HepG2 (cell line): ENCODE data around the gene ELFN1. TPM values are rescaled to one million over a fixed set of nuclear protein-coding genes. Genes with fewer than 3 reads are reported as not detected.

ENCODE experiments used
- ATAC-seq: fragments of 200-7000 bp; cut with Tn5 transposase; 3 replicates; pipeline ENCODE4 v1.9.1; 2020; ENCODE audit warnings: mild to moderate bottlenecking, moderate library complexity
- BruUV-seq: library from RNA; stranded (reverse); fragments of 400-500 nt; replicated peaks from 2 replicates; lab custom pipeline; 2021; lab: Mats Ljungman, UMichigan
- CTCF ChIA-PET: fragments of 300-600 bp; formaldehyde crosslinking; extraction: SDS; loops from one replicate; lab custom pipeline; 2021; ENCODE audit warnings: low total read pairs, inconsistent platforms, low intra/inter-chr PET ratio; lab: Yijun Ruan, JAX
- POLR2A ChIA-PET: fragments of 350-600 bp; sonication (Branson Sonifier 250); formaldehyde crosslinking; loops from one replicate; lab custom pipeline; 2020; ENCODE audit warnings: antibody characterized with exemption, inconsistent platforms; lab: Yijun Ruan, JAX
- DNase-seq: peaks from one replicate; pipeline ENCODE4 v3.0.0-alpha.2; 2015; ENCODE audit warnings: low spot score
- FAIRE-seq: peaks from 3 replicates; lab custom pipeline; 2011; peaks lifted over from hg19 to GRCh38; lab: Jason Lieb, UNC
- H2AFZ ChIP-seq: one replicate; pipeline ENCODE4 v1.6.1; 2011; ENCODE audit warnings: low read length, inconsistent platforms
- H3K27ac ChIP-seq: fragments of 300-600 bp; 3 replicates; pipeline ENCODE4 v1.8.0; 2011; ENCODE audit warnings: mixed run types, mild to moderate bottlenecking, mixed read lengths, low read length, inconsistent platforms; ENCODE audit not compliant: insufficient read depth; ENCODE audit errors: extremely low read length
- H3K27me3 ChIP-seq, 2 experiments: fragments of 200-600 bp in 1 of 2; 2 replicates in 1 of 2; 3 replicates in 1 of 2; pipeline versions ENCODE4 v1.6.0 to v1.8.0; 2011; ENCODE audit warnings: low read length in 2 of 2, mild to moderate bottlenecking in 2 of 2, moderate library complexity in 2 of 2, inconsistent platforms in 1 of 2; ENCODE audit not compliant: insufficient read depth in 2 of 2, control insufficient read depth in 1 of 2
- H3K36me3 ChIP-seq, 2 experiments: fragments of 200-600 bp in 1 of 2; replicated peaks in 1 of 2; 2 replicates in 1 of 2; 3 replicates in 1 of 2; pipeline versions ENCODE4 v1.5.1 to v1.8.0; 2011; ENCODE audit warnings: low read length in 2 of 2, inconsistent platforms in 1 of 2; ENCODE audit not compliant: insufficient read depth in 2 of 2, control insufficient read depth in 1 of 2
- H3K4me1 ChIP-seq: 2 replicates; pipeline ENCODE4 v1.5.1; 2012; ENCODE audit warnings: low read length, inconsistent platforms; ENCODE audit not compliant: insufficient read depth
- H3K4me2 ChIP-seq: 2 replicates; pipeline ENCODE4 v1.6.0; 2011; ENCODE audit warnings: low read depth, low read length, inconsistent platforms
- H3K4me3 ChIP-seq, 3 experiments: fragments of 200-600 bp in 1 of 3; sonication (generic), shearing (Covaris generic) in 1 of 3; replicated peaks in 1 of 3; 2 replicates each; pipeline ENCODE4 v1.5.1; 2011 to 2016; ENCODE audit warnings: low read length in 3 of 3, inconsistent platforms in 2 of 3, low read depth in 2 of 3, mild to moderate bottlenecking in 2 of 3, control low read depth in 1 of 3, mixed read lengths in 1 of 3; ENCODE audit not compliant: insufficient read depth in 1 of 3
- H3K79me2 ChIP-seq: one replicate; pipeline ENCODE4 v1.6.1; 2011; ENCODE audit warnings: low read length, inconsistent platforms; ENCODE audit not compliant: insufficient read depth
- H3K9ac ChIP-seq: 2 replicates; pipeline ENCODE4 v1.6.0; 2011; ENCODE audit warnings: mild to moderate bottlenecking, low read depth, low read length, inconsistent platforms; ENCODE audit not compliant: insufficient read depth
- H3K9me3 ChIP-seq: 2 replicates; pipeline ENCODE4 v1.5.1; 2012; ENCODE audit warnings: mild to moderate bottlenecking, low read length
- H4K20me1 ChIP-seq: 2 replicates; pipeline ENCODE4 v1.6.0; 2011; ENCODE audit warnings: inconsistent platforms, mild to moderate bottlenecking, low read length, moderate library complexity; ENCODE audit not compliant: insufficient read depth
- ASH2L ChIP-seq: fragments of 300-600, 200-600 bp; sonication (generic); IDR thresholded peaks from 2 replicates; pipeline ENCODE4 v1.7.0; 2017; ENCODE audit warnings: low read depth, mild to moderate bottlenecking, moderate library complexity, mixed read lengths, low read length; ENCODE audit not compliant: insufficient read length
- CC2D1A ChIP-seq: sonication (generic); formaldehyde crosslinking; IDR thresholded peaks from 2 replicates; pipeline ENCODE4 v1.8.1; 2023; ENCODE audit warnings: mild to moderate bottlenecking, missing genetic modification reagents
- FOXK2 ChIP-seq: fragments of 450-650 bp; IDR thresholded peaks from 2 replicates; pipeline ENCODE4 v1.6.1; 2016
- NCOA2 ChIP-seq: sonication (generic); formaldehyde crosslinking; IDR thresholded peaks from 2 replicates; pipeline ENCODE4 v1.8.0; 2022; ENCODE audit warnings: inconsistent platforms
- SRSF9 ChIP-seq: fragments of 200-400 bp; formaldehyde crosslinking; IDR thresholded peaks from 2 replicates; pipeline ENCODE4 v1.6.1; 2018; ENCODE audit warnings: borderline replicate concordance, mild to moderate bottlenecking, low read depth, low read length; ENCODE audit not compliant: insufficient read depth, poor library complexity, severe bottlenecking
- TSC22D2 ChIP-seq: sonication (generic); formaldehyde crosslinking; IDR thresholded peaks from 2 replicates; pipeline ENCODE4 v1.5.1; 2020; ENCODE audit warnings: missing genetic modification reagents, mild to moderate bottlenecking, borderline replicate concordance
- WGBS: methylation state at CpG from one replicate; pipeline ENCODE4 v1.1.6; 2017; ENCODE audit warnings: low lambda C conversion rate; 5-methylcytosine and 5-hydroxymethylcytosine counted together
- in situ Hi-C: cut with HindIII; loops from 2 replicates; pipeline ENCODE4 v1.10.0; 2017; ENCODE audit warnings: low pct_unique_long_range_greater_than_20kb; ENCODE audit not compliant: extremely low pct_ligation_motif_present
- intact Hi-C: fragments of 100-400 bp; cut with micrococcal nuclease; formaldehyde crosslinking; loops from one replicate; pipeline ENCODE4 v1.10.0; 2022; ENCODE audit not compliant: unreplicated experiment
- polyA plus RNA-seq, 8 experiments: library from polyadenylated mRNA; depleted of rRNA in 3 of 8; stranded (reverse) in 7 of 8; unstranded in 1 of 8; fragments of >200 nt; fragmentation: Illumina TruSeq in 4 of 8; extraction: Trizol in 4 of 8; gene quantifications; 2 replicates each; pipeline versions ENCODE4 v1.2.1 to v1.2.3, GENCODE V29; 2011 to 2016; ENCODE audit warnings: low read depth in 4 of 8, missing spikeins in 1 of 8, mixed read lengths in 1 of 8; ENCODE audit not compliant: insufficient read depth in 1 of 8
- total RNA-seq, 5 experiments: library from RNA; depleted of rRNA; stranded (reverse); fragments of >200 nt; fragmentation: Illumina TruSeq; extraction: Trizol; gene quantifications; 2 replicates each; pipeline ENCODE4 v1.2.3, GENCODE V29; 2016; ENCODE audit warnings: low read depth in 1 of 5
- TF ChIP-seq, protein P1 (sequence below), 2 experiments: fragments of 450-650 bp in 1 of 2; sonication (generic) in 1 of 2; formaldehyde crosslinking; IDR thresholded peaks; 2 replicates each; pipeline versions ENCODE4 v1.5.0 to v1.8.0; 2020 to 2022; ENCODE audit warnings: mild to moderate bottlenecking in 1 of 2, missing genetic modification reagents in 1 of 2
- TF ChIP-seq, protein P2 (sequence below), 2 experiments: sonication (generic) in 1 of 2; formaldehyde crosslinking in 1 of 2; IDR thresholded peaks; 2 replicates each; pipeline versions ENCODE4 v1.4.0 to v1.6.1; 2018 to 2020; ENCODE audit warnings: missing genetic modification reagents in 2 of 2, borderline replicate concordance in 1 of 2, low read depth in 1 of 2, mild to moderate bottlenecking in 1 of 2, missing biosample characterization in 1 of 2

ELFN1 gene
- total and polyA plus RNA-seq, 2 of the 13 experiments (the other 11 are each of a cell fraction or from before 2014, with no cell fraction given): 0.13 to 0.18 TPM

DNA sequence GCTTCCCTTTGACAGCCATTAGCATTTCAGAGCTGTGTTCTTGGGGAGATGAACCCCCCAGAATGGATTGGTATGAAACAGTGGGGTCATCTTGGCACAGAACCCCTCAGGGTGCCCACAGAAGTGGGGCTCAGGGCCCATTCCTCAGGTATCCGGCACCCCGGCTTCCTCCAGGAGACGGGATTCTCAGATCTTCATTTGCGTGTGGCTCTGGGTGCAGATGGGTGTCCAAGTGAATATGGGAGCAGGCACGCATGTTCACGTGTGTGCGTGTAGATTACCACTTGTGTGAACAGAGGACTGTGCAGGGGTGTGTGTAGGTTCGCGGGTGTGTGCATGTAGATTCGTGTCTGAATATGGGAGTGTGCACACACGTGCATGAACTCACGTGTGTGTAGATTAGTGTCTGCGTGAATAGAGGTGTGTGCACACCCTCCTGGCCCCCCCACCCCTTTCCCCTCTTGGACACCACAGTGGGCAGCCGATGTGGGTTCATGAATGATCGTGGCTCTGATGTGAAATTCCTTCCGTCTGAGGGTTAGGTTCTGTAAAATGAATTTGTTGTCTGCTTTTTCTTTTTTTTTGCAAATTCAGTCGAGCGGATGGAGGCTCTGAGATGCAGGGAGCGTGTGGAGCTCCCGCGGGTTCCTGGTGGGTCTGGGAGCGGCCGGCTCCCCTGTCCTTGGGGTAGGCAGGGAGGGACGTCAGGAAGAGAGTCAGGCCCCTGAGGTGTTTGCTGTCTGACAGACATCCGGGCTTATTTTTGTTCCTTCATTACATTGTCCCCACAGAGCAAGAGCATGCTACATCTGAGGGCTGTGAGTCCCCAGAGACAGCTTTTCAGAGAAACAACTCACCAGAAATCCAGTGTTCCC lies 7.4 kb downstream of the ELFN1 start:
- DNase-seq (no peak), FAIRE-seq (no peak), ATAC-seq (no peak)
- ChIA-PET CTCF (no interaction called here), POLR2A (no interaction called here)
- TF ChIP-seq, protein P1, sequence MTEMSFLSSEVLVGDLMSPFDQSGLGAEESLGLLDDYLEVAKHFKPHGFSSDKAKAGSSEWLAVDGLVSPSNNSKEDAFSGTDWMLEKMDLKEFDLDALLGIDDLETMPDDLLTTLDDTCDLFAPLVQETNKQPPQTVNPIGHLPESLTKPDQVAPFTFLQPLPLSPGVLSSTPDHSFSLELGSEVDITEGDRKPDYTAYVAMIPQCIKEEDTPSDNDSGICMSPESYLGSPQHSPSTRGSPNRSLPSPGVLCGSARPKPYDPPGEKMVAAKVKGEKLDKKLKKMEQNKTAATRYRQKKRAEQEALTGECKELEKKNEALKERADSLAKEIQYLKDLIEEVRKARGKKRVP (CRISPR knock-in tag; IDR thresholded peaks at IDR 0.05): no peak
- TF ChIP-seq NCOA2 (no peak), ASH2L (no peak), CC2D1A (CRISPR knock-in tag) (no peak), SRSF9 (no peak), TSC22D2 (CRISPR knock-in tag) (no peak), FOXK2 (no peak)
- TF ChIP-seq, protein P2, sequence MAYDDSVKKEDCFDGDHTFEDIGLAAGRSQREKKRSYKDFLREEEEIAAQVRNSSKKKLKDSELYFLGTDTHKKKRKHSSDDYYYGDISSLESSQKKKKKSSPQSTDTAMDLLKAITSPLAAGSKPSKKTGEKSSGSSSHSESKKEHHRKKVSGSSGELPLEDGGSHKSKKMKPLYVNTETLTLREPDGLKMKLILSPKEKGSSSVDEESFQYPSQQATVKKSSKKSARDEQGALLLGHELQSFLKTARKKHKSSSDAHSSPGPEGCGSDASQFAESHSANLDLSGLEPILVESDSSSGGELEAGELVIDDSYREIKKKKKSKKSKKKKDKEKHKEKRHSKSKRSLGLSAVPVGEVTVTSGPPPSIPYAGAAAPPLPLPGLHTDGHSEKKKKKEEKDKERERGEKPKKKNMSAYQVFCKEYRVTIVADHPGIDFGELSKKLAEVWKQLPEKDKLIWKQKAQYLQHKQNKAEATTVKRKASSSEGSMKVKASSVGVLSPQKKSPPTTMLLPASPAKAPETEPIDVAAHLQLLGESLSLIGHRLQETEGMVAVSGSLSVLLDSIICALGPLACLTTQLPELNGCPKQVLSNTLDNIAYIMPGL (CRISPR knock-in tag; IDR thresholded peaks at IDR 0.05; ENCODE audit: borderline replicate concordance in 1 of 2, low read depth in 1 of 2): no peak
- H3K4me3 ChIP-seq: no peak overlapping the region
- no peak overlapping the region for H2AFZ ChIP-seq
- in situ Hi-C loops: no loop called here
- H3K27me3 ChIP-seq: peaks cover 4 to 30% of the 10 kb centered on the region in 2 experiments; a peak in 3 of 5 replicates
- H3K4me2 ChIP-seq: no peak overlapping the region
- intact Hi-C loops: no loop called here
- H4K20me1 ChIP-seq: no peaks in the 10 kb centered on the region
- no peaks in the 10 kb centered on the region for H3K4me1 ChIP-seq
- WGBS: 49% methylated on average over 25 of the region's 25 CpGs
- BruUV-seq: no TSS peak
- H3K36me3 ChIP-seq: no peaks in the 10 kb centered on the region
- H3K79me2 ChIP-seq: no peaks in the 10 kb centered on the region
- no peaks in the 10 kb centered on the region for H3K9me3 ChIP-seq
- no peak overlapping the region for H3K9ac ChIP-seq
- no peak overlapping the region for H3K27ac ChIP-seq
